Neural crest cell (in vitro differentiated cells): Measurements from ENCODE around the gene CCDC3. TPM values are rescaled to one million over a fixed set of nuclear protein-coding genes. Genes with fewer than 3 reads are reported as not detected.

Experiments
- DNase-seq: peaks from one replicate; pipeline ENCODE4 v3.0.0; 2021; ENCODE audit warnings: low read depth, mixed read lengths, low spot score
- H3K27ac Mint-ChIP-seq: one replicate; pipeline ENCODE4 v1.8.0; 2021; ENCODE audit warnings: mild to moderate bottlenecking, mixed read lengths; ENCODE audit not compliant: unreplicated experiment
- H3K27me3 Mint-ChIP-seq: 2 replicates; pipeline ENCODE4 v1.8.0; 2021; ENCODE audit warnings: low read depth, mild to moderate bottlenecking, mixed read lengths
- H3K36me3 Mint-ChIP-seq: 2 replicates; pipeline ENCODE4 v1.8.0; 2021; ENCODE audit warnings: low read depth, mild to moderate bottlenecking, mixed read lengths
- H3K4me1 Mint-ChIP-seq: 2 replicates; pipeline ENCODE4 v1.8.0; 2021; ENCODE audit warnings: mixed read lengths
- H3K4me3 Mint-ChIP-seq: one replicate; pipeline ENCODE4 v1.8.0; 2021; ENCODE audit warnings: mild to moderate bottlenecking, mixed read lengths
- H3K9me3 Mint-ChIP-seq: 2 replicates; pipeline ENCODE4 v1.8.0; 2021; ENCODE audit warnings: mixed read lengths
- CTCF ChIP-seq: fragments of 200-600 bp; sonication (generic); conservative IDR thresholded peaks from 2 replicates; pipeline ENCODE4 v1.5.0; 2021; ENCODE audit warnings: antibody characterized with exemption, mild to moderate bottlenecking
- total RNA-seq: library from RNA; stranded (reverse); gene quantifications from 2 replicates; pipeline ENCODE4 v1.2.1, GENCODE V29; 2021

CCDC3 gene
- total RNA-seq, 1 donor from 2014 or later, result 6.1 TPM

GRCh38 chr10:12957081-12957480 lies 44.4 kb downstream of the CCDC3 start:
- TF ChIP-seq CTCF, result no peak
- no peak for DNase-seq
- H3K27ac Mint-ChIP-seq, result no peak overlapping the region
- H3K4me3 Mint-ChIP-seq, result no peak overlapping the region
- H3K36me3 Mint-ChIP-seq, result peaks cover 13% of the 10 kb centered on the region
- H3K4me1 Mint-ChIP-seq, result no peaks in the 10 kb centered on the region
- peaks cover 17% of the 10 kb centered on the region for H3K9me3 Mint-ChIP-seq
- no peaks in the 10 kb centered on the region for H3K27me3 Mint-ChIP-seq

GRCh38 chr10:12954866-12955265 lies 46.6 kb downstream of the CCDC3 start:
- TF ChIP-seq CTCF, result no peak
- Mint-ChIP-seq H3K4me3 (no peak overlapping the region), H3K36me3 (peaks cover 13% of the 10 kb centered on the region), H3K27ac (no peak overlapping the region), H3K27me3 (no peaks in the 10 kb centered on the region), H3K4me1 (no peaks in the 10 kb centered on the region), H3K9me3 (peaks cover 20% of the 10 kb centered on the region)
- no peak for DNase-seq

GRCh38 chr10:12950583-12951128 lies 50.9 kb downstream of the CCDC3 start:
- no peaks in the 10 kb centered on the region for H3K27me3 Mint-ChIP-seq

GRCh38 chr10:12949248-12949647 lies 52.3 kb downstream of the CCDC3 start:
- TF ChIP-seq CTCF, result peak; percentile 21
- no peaks in the 10 kb centered on the region for H3K27me3 Mint-ChIP-seq
- no peak overlapping the region for H3K27ac Mint-ChIP-seq
- H3K4me3 Mint-ChIP-seq, result no peak overlapping the region
- H3K9me3 Mint-ChIP-seq, result peaks cover 16% of the 10 kb centered on the region
- DNase-seq, result no peak
- peaks cover 11% of the 10 kb centered on the region for H3K36me3 Mint-ChIP-seq
- no peaks in the 10 kb centered on the region for H3K4me1 Mint-ChIP-seq

More at GRCh38 chr10:12950583-12951128, 50.9 kb downstream of the CCDC3 start:
- DNase-seq, result no peak
- Mint-ChIP-seq H3K9me3 (peaks cover 20% of the 10 kb centered on the region), H3K36me3 (peaks cover 13% of the 10 kb centered on the region), H3K4me3 (no peak overlapping the region), H3K27ac (no peak overlapping the region), H3K4me1 (no peaks in the 10 kb centered on the region)
- no peak for TF ChIP-seq CTCF

- no peaks in the 10 kb centered on the region for H3K27me3 Mint-ChIP-seq
- no peak overlapping the region for H3K4me3 Mint-ChIP-seq
- no peaks in the 10 kb centered on the region for H3K4me1 Mint-ChIP-seq
- no peak overlapping the region for H3K27ac Mint-ChIP-seq
- no peak for DNase-seq
- no peak for TF ChIP-seq CTCF
- H3K36me3 Mint-ChIP-seq, result peaks cover 5% of the 10 kb centered on the region
- peaks cover 8% of the 10 kb centered on the region for H3K9me3 Mint-ChIP-seq
Measured at GRCh38 chr10:12947741-12948140, 53.8 kb downstream of the CCDC3 start.
